GM19023 (cell line): ENCODE measurements around the gene CACNA2D3.
"Not testable (repeated sequence)": the region's sequence is repeated elsewhere in the genome, so short reads cannot be mapped to it uniquely, and the experiment has no call there.

Experiments used
- ATAC-seq: cut with Tn5 transposase; IDR thresholded peaks from one replicate; pipeline ENCODE4 v1.9.1; 2021; ENCODE audit warnings: mild to moderate bottlenecking, moderate library complexity; ENCODE audit not compliant: unreplicated experiment

CACNA2D3 gene

GRCh38 chr3:54969652-54970051 is 847.3 kb downstream of the CACNA2D3 start:
- no peak for ATAC-seq

GRCh38 chr3:54970895-54971294 is 848.5 kb downstream of the CACNA2D3 start:
- no peak for ATAC-seq

GRCh38 chr3:54977439-54977838 is 855.1 kb downstream of the CACNA2D3 start:
- ATAC-seq, result no peak

- ATAC-seq, result not testable (repeated sequence)
Measured at GRCh38 chr3:54977946-54978345, 855.6 kb downstream of the CACNA2D3 start.

GRCh38 chr3:54982807-54983206 is 860.5 kb downstream of the CACNA2D3 start:
- no peak for ATAC-seq

GRCh38 chr3:54983266-54984099 is 861.1 kb downstream of the CACNA2D3 start:
- no peak for ATAC-seq

- no peak for ATAC-seq
Measured at GRCh38 chr3:54985856-54986255, 863.5 kb downstream of the CACNA2D3 start.

- no peak for ATAC-seq
Measured at GRCh38 chr3:54986294-54986693, 863.9 kb downstream of the CACNA2D3 start.

GRCh38 chr3:54987719-54988118 is 865.4 kb downstream of the CACNA2D3 start:
- no peak for ATAC-seq

- ATAC-seq, result no peak
Measured at GRCh38 chr3:54988302-54988837, 866.0 kb downstream of the CACNA2D3 start.

GRCh38 chr3:54988838-54989630 is 866.7 kb downstream of the CACNA2D3 start:
- no peak for ATAC-seq

- ATAC-seq, result no peak
Measured at GRCh38 chr3:54994111-54994513, 871.8 kb downstream of the CACNA2D3 start.

GRCh38 chr3:54999159-54999558 is 876.8 kb downstream of the CACNA2D3 start:
- no peak for ATAC-seq

- ATAC-seq, result no peak
Measured at GRCh38 chr3:54999811-55000210, 877.5 kb downstream of the CACNA2D3 start.

GRCh38 chr3:55000546-55000945 is 878.2 kb downstream of the CACNA2D3 start:
- ATAC-seq, result no peak

GRCh38 chr3:55000953-55001352 is 878.6 kb downstream of the CACNA2D3 start:
- no peak for ATAC-seq

- ATAC-seq, result no peak
Measured at GRCh38 chr3:55002416-55002930, 880.1 kb downstream of the CACNA2D3 start.

- no peak for ATAC-seq
Measured at GRCh38 chr3:55006244-55006676, 883.9 kb downstream of the CACNA2D3 start.

- ATAC-seq, result no peak
Measured at GRCh38 chr3:55007971-55008370, 885.6 kb downstream of the CACNA2D3 start.

GRCh38 chr3:55009372-55009771 is 887.0 kb downstream of the CACNA2D3 start:
- no peak for ATAC-seq

- ATAC-seq, result no peak
Measured at GRCh38 chr3:55012091-55012490, 889.7 kb downstream of the CACNA2D3 start.
